ENCODE results near the gene VRK1. TPM values are rescaled to one million over a fixed set of nuclear protein-coding genes. Genes with fewer than 3 reads are reported as not detected.

VRK1 gene
- total RNA-seq, 2 experiments from 2014 or later, result 63.1 to 83.3 TPM

DNA sequence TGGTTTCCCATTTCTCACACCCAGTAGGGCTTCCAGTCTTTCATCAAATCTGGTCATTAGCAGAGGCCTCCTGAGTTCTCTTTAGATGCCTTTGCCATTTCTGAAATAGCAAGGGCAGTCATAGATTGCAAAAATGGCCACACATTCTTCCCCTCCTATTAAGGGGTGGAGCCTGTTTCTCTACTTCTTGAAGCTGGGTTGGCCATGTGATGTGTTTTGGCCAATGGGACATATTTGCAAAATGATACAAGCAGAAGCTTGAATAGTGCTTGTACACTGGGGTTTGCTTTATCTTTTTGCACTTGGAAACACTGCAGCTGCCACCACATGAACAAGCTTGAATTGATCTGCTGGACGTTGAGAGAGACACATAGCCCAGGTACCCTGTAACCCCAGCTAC is 109.3 kb downstream of the VRK1 start:
- peaks cover 20% of the 10 kb centered on the region for H3K9me3 Mint-ChIP-seq (ENCODE audit: low read depth)
- ChIA-PET CTCF (interaction anchor here (0.7 kb wide), 1 partner anchor 696 kb away, joined by 3 read pairs; no protein-coding TSS in a partner anchor), POLR2A (no interaction called here)
- peaks cover 5% of the 10 kb centered on the region for H3K4me1 Mint-ChIP-seq
- H3K36me3 Mint-ChIP-seq (ENCODE audit: low read depth), result peaks cover 22% of the 10 kb centered on the region
- ATAC-seq (no peak), DNase-seq (no peak)
- H3K27ac Mint-ChIP-seq, result no peak overlapping the region
- intact Hi-C loops (cut with DNase I, micrococcal nuclease), result no loop called here
- H3K27me3 Mint-ChIP-seq, result no peaks in the 10 kb centered on the region
- H3K4me3 Mint-ChIP-seq, result no peak overlapping the region

DNA sequence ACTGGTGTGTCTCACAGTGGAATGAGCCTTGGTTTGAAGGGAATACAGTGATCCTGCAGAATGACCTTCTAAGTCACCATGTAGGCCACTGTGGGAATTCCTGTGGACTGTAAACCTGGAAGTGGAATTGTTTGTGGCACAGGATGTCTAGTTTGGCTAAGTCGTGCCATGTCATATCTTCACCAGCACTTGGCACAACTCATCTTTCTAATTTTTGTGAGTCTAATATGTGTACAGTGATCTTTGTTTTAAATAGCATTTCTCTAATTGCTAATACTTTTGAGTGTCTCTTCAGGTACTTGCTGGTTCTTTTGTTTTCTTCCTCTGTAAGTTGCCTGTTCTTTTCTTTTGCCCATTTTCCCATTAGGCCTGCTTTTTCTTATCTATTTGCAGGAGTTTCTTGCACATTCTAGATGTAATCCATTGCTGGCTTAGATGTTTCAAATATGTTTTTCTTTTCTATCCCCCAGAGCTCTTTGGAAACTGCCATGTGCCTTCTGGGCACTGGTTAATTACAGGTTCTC is 112.7 kb downstream of the VRK1 start:
- ChIA-PET POLR2A (no interaction called here), CTCF (no interaction called here)
- H3K4me3 Mint-ChIP-seq, result no peak overlapping the region
- H3K36me3 Mint-ChIP-seq (ENCODE audit: low read depth), result peaks cover 22% of the 10 kb centered on the region
- ATAC-seq, result no peak
- H3K4me1 Mint-ChIP-seq, result peaks cover 17% of the 10 kb centered on the region
- no peak overlapping the region for H3K27ac Mint-ChIP-seq
- no peaks in the 10 kb centered on the region for H3K27me3 Mint-ChIP-seq
- intact Hi-C loops (cut with DNase I, micrococcal nuclease), result no loop called here
- H3K9me3 Mint-ChIP-seq (ENCODE audit: low read depth), result peaks cover 18% of the 10 kb centered on the region
- no peak for DNase-seq

DNA sequence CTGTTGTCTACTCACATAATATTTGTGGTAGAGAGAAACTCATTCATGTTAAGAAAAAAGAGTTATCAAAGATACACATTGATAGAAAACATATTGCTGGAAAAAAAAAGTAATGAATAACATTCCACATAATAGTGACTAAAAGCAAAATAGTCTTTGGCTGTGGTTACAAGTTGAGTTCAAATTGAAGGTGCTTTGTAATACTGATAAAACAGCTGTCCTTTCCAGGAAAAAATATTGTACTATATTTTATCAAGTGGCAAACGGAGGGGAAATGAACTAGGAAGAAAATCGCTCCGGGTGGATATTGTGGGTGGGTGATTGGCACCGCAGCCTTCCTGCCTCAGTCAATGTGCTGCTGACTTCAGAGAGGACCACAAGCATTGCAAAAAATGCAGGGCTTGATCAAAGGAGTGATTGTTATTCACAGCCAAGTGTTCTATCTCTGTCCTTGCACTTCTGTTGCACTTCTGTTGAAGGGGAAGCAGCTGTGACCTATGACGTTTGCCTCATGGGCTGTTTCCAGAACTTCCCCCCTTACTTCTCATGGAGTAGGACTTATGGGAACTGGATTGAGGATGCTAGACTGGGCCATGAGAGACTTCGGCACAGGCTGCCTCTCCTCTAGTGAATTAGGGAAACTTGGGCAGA is 114.4 kb downstream of the VRK1 start:
- Mint-ChIP-seq H3K27me3 (no peaks in the 10 kb centered on the region), H3K27ac (peak overlapping the region; percentile 8), H3K4me3 (no peak overlapping the region), H3K4me1 (peaks cover 17% of the 10 kb centered on the region), H3K9me3 (ENCODE audit: low read depth) (peaks cover 18% of the 10 kb centered on the region), H3K36me3 (ENCODE audit: low read depth) (peaks cover 16% of the 10 kb centered on the region)
- DNase-seq (peak; percentile 10), ATAC-seq (peak; percentile 39)
- intact Hi-C loops (cut with DNase I, micrococcal nuclease), result no loop called here
- POLR2A ChIA-PET, result no interaction called here
- CTCF ChIA-PET, result no interaction called here

DNA sequence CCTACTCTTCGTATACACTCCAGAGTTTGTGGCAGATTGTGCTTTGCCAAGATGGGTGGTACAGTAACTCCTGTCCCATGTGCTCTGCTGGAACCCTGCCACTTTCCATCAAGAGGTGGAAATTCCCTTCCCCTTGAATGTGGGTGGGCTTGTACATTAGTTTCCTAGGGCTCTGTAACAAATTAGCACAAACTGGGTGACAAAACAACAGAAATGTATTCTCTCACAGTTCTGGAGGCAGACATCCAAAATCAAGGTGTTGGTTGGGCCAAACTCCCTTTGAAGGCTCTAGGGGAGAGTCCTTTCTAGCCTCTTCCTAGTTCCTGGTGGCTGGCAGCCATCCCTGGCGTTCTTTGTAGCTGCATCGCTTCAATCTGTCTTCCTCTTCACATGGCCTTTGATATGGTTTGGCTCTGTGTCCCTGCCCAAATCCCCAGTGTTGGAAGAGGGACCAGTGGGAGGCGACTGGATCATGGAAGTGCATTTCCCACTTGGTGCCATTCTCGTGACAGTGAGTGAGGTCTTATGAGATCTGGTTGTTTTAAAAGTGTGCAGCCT is 117.5 kb downstream of the VRK1 start:
- intact Hi-C loops (cut with DNase I, micrococcal nuclease), result no loop called here
- H3K27ac Mint-ChIP-seq, result no peak overlapping the region
- ChIA-PET POLR2A (interaction anchor here (0.6 kb wide), 1 partner anchor 1316 kb away, joined by 3 read pairs; no protein-coding TSS in a partner anchor), CTCF (no interaction called here)
- H3K4me3 Mint-ChIP-seq, result no peak overlapping the region
- peaks cover 17% of the 10 kb centered on the region for H3K4me1 Mint-ChIP-seq
- no peak for DNase-seq
- H3K36me3 Mint-ChIP-seq (ENCODE audit: low read depth), result peaks cover 8% of the 10 kb centered on the region
- no peaks in the 10 kb centered on the region for H3K27me3 Mint-ChIP-seq
- ATAC-seq, result no peak
- H3K9me3 Mint-ChIP-seq (ENCODE audit: low read depth), result peaks cover 7% of the 10 kb centered on the region

DNA sequence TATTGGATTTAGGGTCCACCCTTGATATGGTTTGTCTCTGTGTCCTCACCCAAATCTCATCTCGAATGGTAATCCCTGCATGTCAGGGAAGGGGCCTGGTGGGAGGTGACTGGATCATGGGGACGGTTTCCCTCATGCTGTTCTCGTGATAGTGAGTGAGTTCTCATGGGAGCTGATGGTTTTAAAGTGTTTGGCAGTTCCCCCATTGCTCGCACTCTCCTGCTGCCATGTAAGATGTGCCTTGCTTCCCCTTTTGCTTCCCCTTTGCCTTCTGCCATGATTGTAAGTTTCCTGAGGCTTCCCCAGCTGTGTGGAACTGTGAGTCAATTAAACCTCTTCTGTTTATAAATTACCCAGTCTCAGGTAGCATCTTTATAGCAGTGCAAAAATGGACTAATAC is 118.3 kb downstream of the VRK1 start:
- no peak overlapping the region for H3K4me3 Mint-ChIP-seq
- no peak for ATAC-seq
- CTCF ChIA-PET, result no interaction called here
- POLR2A ChIA-PET, result no interaction called here
- DNase-seq, result no peak
- H3K9me3 Mint-ChIP-seq (ENCODE audit: low read depth), result no peaks in the 10 kb centered on the region
- no peaks in the 10 kb centered on the region for H3K27me3 Mint-ChIP-seq
- intact Hi-C loops (cut with DNase I, micrococcal nuclease), result no loop called here
- peaks cover 16% of the 10 kb centered on the region for H3K4me1 Mint-ChIP-seq
- H3K36me3 Mint-ChIP-seq (ENCODE audit: low read depth), result peaks cover 1% of the 10 kb centered on the region
- no peak overlapping the region for H3K27ac Mint-ChIP-seq

DNA sequence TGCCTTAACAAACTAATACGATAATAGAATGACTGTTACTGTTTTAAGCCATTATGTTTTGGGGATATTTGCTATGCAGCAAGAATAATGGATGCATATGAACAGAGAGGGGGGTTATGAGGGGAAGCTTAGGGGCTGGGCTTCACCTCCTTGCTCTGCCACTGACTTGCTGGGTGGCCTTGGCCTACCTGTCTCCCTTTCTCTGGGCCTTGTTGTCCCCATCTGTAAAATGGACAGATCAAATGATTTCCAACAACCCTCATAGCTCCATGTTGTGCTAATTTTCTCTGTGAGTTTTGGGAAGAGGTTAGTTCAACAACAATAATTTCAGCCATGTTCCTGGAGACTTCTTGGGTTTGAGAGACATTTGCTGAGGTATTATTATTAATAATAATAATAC is 119.6 kb downstream of the VRK1 start:
- Mint-ChIP-seq H3K27ac (no peak overlapping the region), H3K36me3 (ENCODE audit: low read depth) (peaks cover 2% of the 10 kb centered on the region), H3K9me3 (ENCODE audit: low read depth) (peaks cover 1% of the 10 kb centered on the region), H3K4me1 (peaks cover 9% of the 10 kb centered on the region), H3K4me3 (no peak overlapping the region), H3K27me3 (no peaks in the 10 kb centered on the region)
- no peak for ATAC-seq
- intact Hi-C loops (cut with DNase I, micrococcal nuclease), result no loop called here
- ChIA-PET POLR2A (no interaction called here), CTCF (no interaction called here)
- DNase-seq, result no peak

DNA sequence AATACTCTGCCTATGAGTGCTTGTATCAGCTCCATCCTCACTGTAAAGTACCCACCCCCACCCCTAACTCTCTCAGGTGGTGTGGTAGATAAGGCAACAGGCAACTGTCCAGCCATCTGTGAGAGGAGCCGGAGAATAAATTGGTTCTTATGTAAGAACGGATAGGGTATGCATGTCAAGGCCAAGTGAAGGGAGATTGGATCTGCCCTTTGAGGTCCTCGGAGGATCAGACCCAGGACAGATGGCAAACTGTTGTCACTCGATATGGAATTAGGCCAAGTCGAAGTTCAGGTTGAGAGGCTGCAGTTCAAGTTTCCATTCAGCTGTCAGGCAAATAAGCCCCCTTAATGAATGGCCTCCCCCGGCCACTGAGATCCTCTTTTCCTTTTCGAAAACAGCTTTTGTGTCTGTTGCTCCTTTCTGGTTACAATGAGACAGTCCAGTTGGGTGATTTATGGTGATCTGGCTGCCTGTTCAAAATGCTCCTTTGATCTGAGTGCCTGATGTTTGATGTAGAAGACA is 120.3 kb downstream of the VRK1 start:
- H3K4me3 Mint-ChIP-seq, result no peak overlapping the region
- H3K27me3 Mint-ChIP-seq, result no peaks in the 10 kb centered on the region
- ChIA-PET CTCF (no interaction called here), POLR2A (no interaction called here)
- ATAC-seq, result no peak
- H3K36me3 Mint-ChIP-seq (ENCODE audit: low read depth), result peaks cover 2% of the 10 kb centered on the region
- intact Hi-C loops (cut with DNase I, micrococcal nuclease), result no loop called here
- peaks cover 1% of the 10 kb centered on the region for H3K9me3 Mint-ChIP-seq (ENCODE audit: low read depth)
- DNase-seq, result no peak
- H3K27ac Mint-ChIP-seq, result no peak overlapping the region
- H3K4me1 Mint-ChIP-seq, result peaks cover 2% of the 10 kb centered on the region

DNA sequence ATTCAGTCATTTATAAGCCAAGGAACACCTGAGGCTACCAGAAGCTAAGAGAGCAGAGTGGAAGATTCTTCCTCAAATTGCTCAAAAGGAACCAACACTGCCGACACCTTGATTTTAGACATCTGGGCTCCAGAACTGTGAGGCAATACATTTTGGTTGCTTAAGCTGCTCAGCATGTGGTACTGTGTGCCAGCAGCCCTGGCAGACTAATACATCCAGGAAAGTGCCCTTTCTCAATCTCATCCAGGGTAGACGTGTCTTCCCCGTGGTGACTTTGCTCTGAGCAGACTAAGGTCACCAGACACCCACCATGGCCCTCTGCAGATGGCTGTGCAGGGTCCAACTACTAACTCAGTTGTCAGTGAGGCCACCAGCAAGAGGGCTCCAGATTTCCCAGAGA is 122.8 kb downstream of the VRK1 start:
- Mint-ChIP-seq H3K4me3 (no peak overlapping the region), H3K27ac (no peak overlapping the region), H3K27me3 (no peaks in the 10 kb centered on the region), H3K4me1 (no peaks in the 10 kb centered on the region), H3K9me3 (ENCODE audit: low read depth) (peaks cover 1% of the 10 kb centered on the region), H3K36me3 (ENCODE audit: low read depth) (peaks cover 2% of the 10 kb centered on the region)
- DNase-seq, result no peak
- ChIA-PET POLR2A (no interaction called here), CTCF (interaction anchor here (0.7 kb wide), 1 partner anchor 13 kb away, joined by 3 read pairs; no protein-coding TSS in a partner anchor)
- intact Hi-C loops (cut with DNase I, micrococcal nuclease), result no loop called here
- no peak for ATAC-seq

DNA sequence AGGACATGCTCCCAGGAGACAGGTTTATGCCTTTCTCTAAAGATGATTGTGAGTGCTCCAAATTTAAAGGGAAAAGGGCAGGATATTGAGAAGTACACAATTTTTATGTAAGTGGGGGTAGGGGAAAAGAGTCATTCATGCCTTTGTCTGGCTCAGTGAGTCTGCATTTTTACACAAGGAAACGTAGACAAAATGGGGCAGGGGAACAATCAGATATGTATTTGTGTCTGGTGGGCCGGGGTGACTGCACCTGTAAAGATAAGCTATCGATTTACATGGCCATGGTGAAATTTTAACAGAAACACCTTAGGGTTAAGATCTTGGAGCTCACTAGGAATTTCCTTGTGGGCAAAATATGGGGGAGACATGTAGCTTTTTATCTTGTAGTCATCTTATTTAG is 123.6 kb downstream of the VRK1 start:
- intact Hi-C loops (cut with DNase I, micrococcal nuclease), result no loop called here
- peaks cover 1% of the 10 kb centered on the region for H3K9me3 Mint-ChIP-seq (ENCODE audit: low read depth)
- ATAC-seq (no peak), DNase-seq (no peak)
- no peak overlapping the region for H3K27ac Mint-ChIP-seq
- H3K27me3 Mint-ChIP-seq, result no peaks in the 10 kb centered on the region
- no peaks in the 10 kb centered on the region for H3K4me1 Mint-ChIP-seq
- no peak overlapping the region for H3K4me3 Mint-ChIP-seq
- H3K36me3 Mint-ChIP-seq (ENCODE audit: low read depth), result peaks cover 2% of the 10 kb centered on the region
- CTCF ChIA-PET, result interaction anchor here (0.7 kb wide), 1 partner anchor 14 kb away, joined by 3 read pairs; no protein-coding TSS in a partner anchor
- POLR2A ChIA-PET, result no interaction called here

DNA sequence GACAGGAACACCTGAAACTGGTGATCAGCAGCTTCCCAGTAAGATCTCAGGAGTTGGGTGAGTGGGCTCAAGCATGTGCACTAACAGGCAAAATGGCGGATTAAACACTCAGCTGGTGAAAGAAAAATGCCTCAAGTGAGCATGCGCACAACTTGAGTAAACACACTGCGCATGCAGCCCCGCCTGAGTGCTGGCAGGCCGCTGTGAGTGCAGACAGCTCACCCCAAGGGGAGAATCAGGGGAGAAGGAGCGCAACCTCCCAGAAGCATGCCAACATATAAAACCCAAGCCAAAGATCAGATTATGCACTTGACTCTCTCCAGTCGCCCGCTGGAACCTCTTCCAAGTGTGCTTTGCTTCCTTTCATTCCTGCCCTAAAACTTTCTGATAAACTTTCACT is 125.8 kb downstream of the VRK1 start:
- Mint-ChIP-seq H3K4me3 (no peak overlapping the region), H3K27me3 (no peaks in the 10 kb centered on the region), H3K9me3 (ENCODE audit: low read depth) (peaks cover 1% of the 10 kb centered on the region), H3K27ac (no peak overlapping the region), H3K36me3 (ENCODE audit: low read depth) (peaks cover 2% of the 10 kb centered on the region), H3K4me1 (no peaks in the 10 kb centered on the region)
- ChIA-PET POLR2A (no interaction called here), CTCF (interaction anchor here (1.0 kb wide), 1 partner anchor 10 kb away, joined by 3 read pairs; no protein-coding TSS in a partner anchor)
- DNase-seq, result no peak
- no peak for ATAC-seq
- intact Hi-C loops (cut with DNase I, micrococcal nuclease), result no loop called here

DNA sequence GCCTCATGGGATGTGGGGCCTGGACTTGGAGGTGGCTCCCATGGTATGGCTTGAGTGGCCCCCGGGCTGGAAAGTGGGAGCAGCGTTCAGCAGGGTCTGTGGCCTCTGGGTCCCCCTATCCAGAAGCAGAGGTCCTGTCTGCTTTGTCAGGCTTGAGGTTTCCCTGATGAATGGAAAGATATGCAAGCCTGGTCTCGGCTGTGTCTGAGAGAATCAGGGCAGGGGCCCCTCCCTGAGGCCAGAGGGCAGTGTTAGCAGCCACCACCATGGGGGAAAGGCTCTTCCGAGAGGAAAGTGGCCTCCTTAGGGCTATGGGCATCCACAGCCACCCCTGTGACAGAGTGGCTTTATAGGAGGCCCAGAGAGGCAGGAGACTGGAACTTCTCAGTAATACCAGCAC is 128.2 kb downstream of the VRK1 start:
- Mint-ChIP-seq H3K27me3 (no peaks in the 10 kb centered on the region), H3K4me1 (no peaks in the 10 kb centered on the region)
- CTCF ChIA-PET, result no interaction called here

DNA sequence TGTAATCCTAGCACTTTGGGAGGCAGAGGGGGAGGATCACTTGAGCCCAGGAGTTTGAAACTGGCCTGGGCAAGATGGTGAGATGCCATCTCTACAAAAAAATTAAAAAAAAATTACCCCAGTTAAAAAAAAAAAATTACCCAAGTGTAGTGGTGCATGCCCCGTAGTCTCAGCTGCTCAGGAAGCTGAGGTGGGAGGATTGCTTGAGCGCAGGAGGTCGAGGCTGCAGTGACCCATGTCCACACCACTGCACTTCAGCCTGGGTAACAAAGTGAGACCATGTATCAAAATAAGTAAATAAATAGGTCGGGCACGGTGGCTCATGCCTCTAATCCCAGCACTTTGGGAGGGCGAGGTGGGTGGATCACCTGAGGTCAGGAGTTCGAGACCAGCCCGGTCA is 128.8 kb downstream of the VRK1 start:
- no peak overlapping the region for H3K27ac Mint-ChIP-seq
- H3K4me3 Mint-ChIP-seq, result no peak overlapping the region
- ATAC-seq (no peak), DNase-seq (no peak)
- H3K9me3 Mint-ChIP-seq (ENCODE audit: low read depth), result no peaks in the 10 kb centered on the region
- no peaks in the 10 kb centered on the region for H3K4me1 Mint-ChIP-seq
- ChIA-PET CTCF (no interaction called here), POLR2A (no interaction called here)
- no peaks in the 10 kb centered on the region for H3K27me3 Mint-ChIP-seq
- intact Hi-C loops (cut with DNase I, micrococcal nuclease), result no loop called here
- no peaks in the 10 kb centered on the region for H3K36me3 Mint-ChIP-seq (ENCODE audit: low read depth)

More for the DNA sequence above, 128.2 kb downstream of the VRK1 start:
- Mint-ChIP-seq H3K9me3 (ENCODE audit: low read depth) (peaks cover 1% of the 10 kb centered on the region), H3K4me3 (no peak overlapping the region), H3K27ac (no peak overlapping the region), H3K36me3 (ENCODE audit: low read depth) (peaks cover 2% of the 10 kb centered on the region)
- intact Hi-C loops (cut with DNase I, micrococcal nuclease), result no loop called here
- DNase-seq, result no peak
- POLR2A ChIA-PET, result no interaction called here
- ATAC-seq, result no peak

Measured in activated CD4-positive, alpha-beta T cell treated with anti-CD3 and anti-CD28 coated beads for 36 hours (primary cell).